HCT116 (cell line): ENCODE data around the gene UBTD1. TPM values are rescaled to one million over a fixed set of nuclear protein-coding genes. Genes with fewer than 3 reads are reported as not detected.
"Not testable (repeated sequence)": the region's sequence is repeated elsewhere in the genome, so short reads cannot be mapped to it uniquely, and the experiment has no call there.

Experiments used
- ATAC-seq: fragments of 200-7000 bp; cut with Tn5 transposase; 2 replicates; pipeline ENCODE4 v1.9.1; 2020; ENCODE audit warnings: mild to moderate bottlenecking, moderate library complexity
- BruUV-seq: library from RNA; stranded (reverse); fragments of 400-500 nt; replicated peaks from 2 replicates; lab custom pipeline; 2021; lab: Mats Ljungman, UMichigan
- CTCF ChIA-PET: fragments of 300-600 bp; sonication (Branson Sonifier 250); formaldehyde crosslinking; loops from one replicate; lab custom pipeline; 2021; ENCODE audit warnings: antibody characterized with exemption; lab: Charles Lee
- POLR2A ChIA-PET: fragments of 300-600, 350-600 bp; sonication (Branson Sonifier 250); formaldehyde crosslinking; loops from one replicate; lab custom pipeline; 2021; ENCODE audit warnings: antibody characterized with exemption; lab: Charles Lee
- RAD21 ChIA-PET, 2 experiments: fragments of 300-600 bp; sonication (Branson Sonifier 250); formaldehyde crosslinking; loops; one replicate each; lab custom pipeline; 2023; ENCODE audit warnings: low total read pairs in 2 of 2; ENCODE audit not compliant: uncharacterized antibody in 2 of 2, unreplicated experiment in 2 of 2, low non-redundant PET in 1 of 2; lab: Charles Lee
- DNase-seq: peaks from one replicate; pipeline ENCODE4 v3.0.0-alpha.2; 2010; ENCODE audit warnings: low read depth, low spot score
- H2AFZ ChIP-seq: fragments of 200-600 bp; shearing (Covaris generic), sonication (generic); 2 replicates; pipeline ENCODE4 v1.6.1; 2017; ENCODE audit warnings: low read depth, mixed run types, mixed read lengths, antibody characterized with exemption, low read length; ENCODE audit not compliant: poor library complexity, severe bottlenecking
- H3K27ac ChIP-seq: 2 replicates; pipeline ENCODE4 v1.5.1; 2012; ENCODE audit warnings: low read depth, low read length
- H3K27me3 ChIP-seq: fragments of 200-600 bp; sonication (generic); 2 replicates; pipeline ENCODE4 v1.6.1; 2016; ENCODE audit warnings: mixed run types, low read length, mixed read lengths; ENCODE audit not compliant: insufficient read depth
- H3K36me3 ChIP-seq, 2 experiments: fragments of 200-500 bp in 1 of 2; fragments of 200-600 bp in 1 of 2; sonication (Bioruptor generic) in 1 of 2; sonication (generic) in 1 of 2; 2 replicates each; pipeline versions ENCODE4 v1.5.1 to v1.6.1; 2014 to 2016; ENCODE audit warnings: low read length in 2 of 2, inconsistent platforms in 1 of 2, mixed read lengths in 1 of 2, mixed run types in 1 of 2; ENCODE audit not compliant: insufficient read depth in 2 of 2, control insufficient read depth in 1 of 2
- H3K4me1 ChIP-seq, 2 experiments: fragments of 200-600 bp in 1 of 2; sonication (generic) in 1 of 2; 2 replicates each; pipeline versions ENCODE4 v1.5.1 to v1.6.1; 2012 to 2017; ENCODE audit warnings: low read length in 2 of 2, inconsistent platforms in 1 of 2, mild to moderate bottlenecking in 1 of 2, mixed read lengths in 1 of 2, mixed run types in 1 of 2, moderate library complexity in 1 of 2; ENCODE audit not compliant: insufficient read depth in 2 of 2, control insufficient read depth in 1 of 2
- H3K4me2 ChIP-seq: fragments of 200-600 bp; sonication (generic); 2 replicates; pipeline ENCODE4 v1.6.1; 2017; ENCODE audit warnings: mixed run types, low read length, mixed read lengths
- H3K4me3 ChIP-seq, 2 experiments: fragments of 200-600 bp in 1 of 2; sonication (generic) in 1 of 2; replicated peaks in 1 of 2; 2 replicates each; pipeline ENCODE4 v1.5.1; 2011 to 2016; ENCODE audit warnings: low read length in 2 of 2, control low read depth in 1 of 2, low read depth in 1 of 2, mild to moderate bottlenecking in 1 of 2, mixed read lengths in 1 of 2, mixed run types in 1 of 2
- H3K79me2 ChIP-seq: fragments of 200-600 bp; sonication (generic); 2 replicates; pipeline ENCODE4 v1.6.1; 2017; ENCODE audit warnings: mild to moderate bottlenecking, mixed run types, low read length, moderate library complexity, mixed read lengths; ENCODE audit not compliant: insufficient read depth
- H3K9ac ChIP-seq: fragments of 200-600 bp; sonication (generic); 2 replicates; pipeline ENCODE4 v1.6.1; 2016; ENCODE audit warnings: low read length, mixed read lengths
- H3K9me2 ChIP-seq: fragments of 200-600 bp; sonication (generic), shearing (Covaris generic); 2 replicates; pipeline ENCODE4 v1.6.1; 2017; ENCODE audit warnings: mixed run types, mild to moderate bottlenecking, moderate library complexity; ENCODE audit not compliant: insufficient read depth
- H3K9me3 ChIP-seq, 2 experiments: fragments of 200-500 bp in 1 of 2; fragments of 200-600 bp in 1 of 2; sonication (Bioruptor generic) in 1 of 2; sonication (generic) in 1 of 2; 2 replicates each; pipeline ENCODE4 v1.6.1; 2014 to 2017; ENCODE audit warnings: low read length in 2 of 2, mixed read lengths in 2 of 2, inconsistent platforms in 1 of 2, low read depth in 1 of 2, mild to moderate bottlenecking in 1 of 2, mixed run types in 1 of 2, moderate library complexity in 1 of 2; ENCODE audit not compliant: control insufficient read depth in 1 of 2, insufficient read depth in 1 of 2
- H4K20me1 ChIP-seq: fragments of 200-600 bp; sonication (generic), shearing (Covaris generic); 2 replicates; pipeline ENCODE4 v1.6.1; 2017; ENCODE audit warnings: mixed run types, mild to moderate bottlenecking, moderate library complexity; ENCODE audit not compliant: insufficient read depth
- CBX3 ChIP-seq: IDR thresholded peaks from 2 replicates; pipeline ENCODE4 v1.6.1; 2012; ENCODE audit warnings: low read depth
- ELF1 ChIP-seq: IDR thresholded peaks from 2 replicates; pipeline ENCODE4 v1.6.1; 2012; ENCODE audit warnings: low read depth, borderline replicate concordance
- EZH2 ChIP-seq: fragments of 200-600 bp; sonication (generic); IDR thresholded peaks from 2 replicates; pipeline ENCODE4 v1.6.1; 2017; ENCODE audit warnings: antibody characterized with exemption, mixed run types
- EZH2phosphoT487 ChIP-seq: fragments of 200-600 bp; IDR thresholded peaks from 2 replicates; pipeline ENCODE4 v1.6.1; 2018; ENCODE audit warnings: antibody characterized with exemption, borderline replicate concordance
- JUND ChIP-seq: IDR thresholded peaks from 2 replicates; pipeline ENCODE4 v1.6.1; 2012
- POLR2A ChIP-seq: IDR thresholded peaks from 2 replicates; pipeline ENCODE4 v1.7.0; 2011; ENCODE audit warnings: borderline replicate concordance; ENCODE audit not compliant: insufficient read depth, insufficient read length; ENCODE audit errors: extremely low read depth
- SRF ChIP-seq: IDR thresholded peaks from 2 replicates; pipeline ENCODE4 v1.6.1; 2012; ENCODE audit warnings: low read depth
- TCF7L2 ChIP-seq: IDR thresholded peaks from 2 replicates; pipeline ENCODE4 v1.7.0; 2011; ENCODE audit warnings: borderline replicate concordance, inconsistent platforms; ENCODE audit not compliant: insufficient read depth, insufficient read length; ENCODE audit errors: extremely low read depth
- YY1 ChIP-seq: IDR thresholded peaks from 2 replicates; pipeline ENCODE4 v1.6.1; 2011; ENCODE audit warnings: low read length, low read depth, moderate library complexity, mild to moderate bottlenecking; ENCODE audit not compliant: insufficient replicate concordance; ENCODE audit errors: extremely low read depth
- ZNF274 ChIP-seq: fragments of 200-500 bp; sonication (Bioruptor generic); IDR thresholded peaks from 2 replicates; pipeline ENCODE4 v1.6.1; 2014; ENCODE audit warnings: mild to moderate bottlenecking, low read depth, low read length, inconsistent platforms
- intact Hi-C: fragments of 100-400 bp; cut with micrococcal nuclease; formaldehyde crosslinking; loops from 2 replicates; pipeline ENCODE4 v1.10.0; 2022
- total RNA-seq: library from RNA; stranded (reverse); gene quantifications from one replicate; pipeline ENCODE4 v1.2.1, GENCODE V29; 2021; ENCODE audit not compliant: unreplicated experiment
- TF ChIP-seq, protein P1 (sequence below): IDR thresholded peaks from 2 replicates; pipeline ENCODE4 v1.6.1; 2012

The UBTD1 gene
- total RNA-seq, 1 experiment from 2014 or later, result 12.8 TPM

DNA sequence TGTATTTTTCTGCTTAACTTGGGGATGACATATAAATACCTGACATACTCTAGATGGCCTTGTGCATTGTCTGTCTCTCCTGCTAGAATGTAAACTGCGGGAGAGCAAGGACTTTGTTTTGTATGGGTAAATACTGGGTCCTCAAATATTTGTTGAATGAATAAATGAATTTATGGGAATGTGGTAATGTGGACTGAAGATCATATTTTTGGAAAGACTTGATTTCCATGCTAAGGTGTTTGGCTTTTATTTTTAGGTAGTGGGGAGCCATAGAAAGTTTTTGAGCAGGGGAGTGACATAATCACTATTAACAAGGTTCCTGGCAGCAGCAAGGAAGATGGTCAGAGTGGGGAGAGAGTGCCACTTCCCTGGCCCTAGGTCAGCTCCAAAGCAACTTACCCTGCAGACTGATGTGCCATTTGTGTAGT is 27.0 kb downstream of the UBTD1 start:
- Histone ChIP-seq H2AFZ (no peak overlapping the region), H3K36me3 (no peaks in the 10 kb centered on the region), H3K4me2 (no peak overlapping the region), H3K4me1 (peaks cover 9 to 15% of the 10 kb centered on the region in 2 experiments; a peak in 2 of 4 replicates), H3K9me3 (no peaks in the 10 kb centered on the region), H4K20me1 (no peaks in the 10 kb centered on the region), H3K79me2 (no peaks in the 10 kb centered on the region), H3K27ac (no peak overlapping the region), H3K4me3 (no peak overlapping the region), H3K9ac (no peak overlapping the region), H3K9me2 (no peaks in the 10 kb centered on the region), H3K27me3 (no peaks in the 10 kb centered on the region)
- ChIA-PET RAD21 (no interaction called here), CTCF (no interaction called here), POLR2A (no interaction called here)
- no peak for DNase-seq
- intact Hi-C loops, result no loop called here
- BruUV-seq, result no TSS peak
- no peak for ATAC-seq
- TF ChIP-seq ZNF274, result no peak
- no peak for TF ChIP-seq ELF1
- no peak for TF ChIP-seq YY1
- no peak for TF ChIP-seq SRF
- TF ChIP-seq JUND, result no peak
- no peak for TF ChIP-seq POLR2A
- no peak for TF ChIP-seq EZH2
- no peak for TF ChIP-seq CBX3
- TF ChIP-seq, protein P1, sequence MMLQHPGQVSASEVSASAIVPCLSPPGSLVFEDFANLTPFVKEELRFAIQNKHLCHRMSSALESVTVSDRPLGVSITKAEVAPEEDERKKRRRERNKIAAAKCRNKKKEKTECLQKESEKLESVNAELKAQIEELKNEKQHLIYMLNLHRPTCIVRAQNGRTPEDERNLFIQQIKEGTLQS, result no peak
- TF ChIP-seq EZH2phosphoT487, result no peak
- TF ChIP-seq TCF7L2, result no peak

GRCh38 chr10:97528876-97529275 is 30.2 kb downstream of the UBTD1 start:
- DNase-seq, RAD21 ChIA-PET, H2AFZ ChIP-seq, H3K4me3 ChIP-seq, intact Hi-C loops, H3K9me3 ChIP-seq, H4K20me1 ChIP-seq, BruUV-seq, ATAC-seq, H3K4me2 ChIP-seq, H3K27ac ChIP-seq, POLR2A ChIA-PET, H3K9ac ChIP-seq, H3K79me2 ChIP-seq, H3K27me3 ChIP-seq, H3K9me2 ChIP-seq, H3K36me3 ChIP-seq, CTCF ChIA-PET: not testable (repeated sequence)
- peaks cover 14 to 27% of the 10 kb centered on the region in 2 experiments for H3K4me1 ChIP-seq
